Esophagus muscularis mucosa (tissue), 4 donors: ENCODE data around the gene ADK. TPM values are rescaled to one million over a fixed set of nuclear protein-coding genes. Genes with fewer than 3 reads are reported as not detected.

Experiments used
- DNase-seq: peaks from one replicate; pipeline ENCODE4 v3.0.0-alpha.2; 2017; ENCODE audit errors: extremely low spot score
- H3K27ac ChIP-seq, 4 donors: fragments of 200-600 bp; sonication (generic); replicated peaks in 1 of 4; 1 replicate in 3 of 4; 2 replicates in 1 of 4; pipeline ENCODE4 v1.5.1; 2016 to 2019; ENCODE audit warnings: mild to moderate bottlenecking in 1 of 4
- H3K27me3 ChIP-seq, 4 donors: fragments of 200-600 bp; sonication (generic); one replicate each; pipeline versions ENCODE4 v1.5.1 to v1.6.0; 2016 to 2019
- H3K36me3 ChIP-seq, 4 donors: fragments of 200-600 bp; sonication (generic); one replicate each; pipeline ENCODE4 v1.5.1; 2016 to 2019
- H3K4me1 ChIP-seq, 4 donors: fragments of 200-600 bp; sonication (generic); one replicate each; pipeline ENCODE4 v1.5.1; 2016 to 2019
- H3K4me3 ChIP-seq, 4 donors: fragments of 200-600 bp; sonication (generic); 1 replicate in 2 of 4; 2 replicates in 2 of 4; pipeline ENCODE4 v1.5.1; 2016 to 2019; ENCODE audit warnings: mild to moderate bottlenecking in 4 of 4, moderate library complexity in 1 of 4
- H3K9me3 ChIP-seq, 4 donors: fragments of 200-600 bp; sonication (generic); 1 replicate in 3 of 4; 2 replicates in 1 of 4; pipeline ENCODE4 v1.5.1; 2016 to 2019
- EP300 ChIP-seq: sonication (generic); formaldehyde crosslinking; IDR thresholded peaks from one replicate; pipeline ENCODE4 v1.6.1; 2017; ENCODE audit warnings: antibody characterized with exemption
- POLR2A ChIP-seq: fragments of 450-650 bp; IDR thresholded peaks from one replicate; pipeline ENCODE4 v1.6.1; 2017; ENCODE audit warnings: antibody characterized with exemption, moderate library complexity, mild to moderate bottlenecking, low read depth
- POLR2AphosphoS5 ChIP-seq, 2 donors: sonication (generic); formaldehyde crosslinking; IDR thresholded peaks; one replicate each; pipeline ENCODE4 v1.6.1; 2017; ENCODE audit warnings: antibody characterized with exemption in 2 of 2
- WGBS: methylation state at CpG from one replicate; pipeline ENCODE4 v1.1.5; 2018; 5-methylcytosine and 5-hydroxymethylcytosine counted together
- intact Hi-C: fragments of 100-400 bp; cut with DNase I; formaldehyde crosslinking; loops from one replicate; pipeline ENCODE4 v1.15.1; 2023
- total RNA-seq, 4 donors: library from RNA; depleted of rRNA; stranded (reverse); fragments of >200 nt; gene quantifications; one replicate each; pipeline versions ENCODE4 v1.1.0 to v1.2.1, GENCODE V29; 2016
- TF ChIP-seq, protein P1 (sequence below), 3 experiments: fragments of 200-600 bp in 2 of 3; fragments of 450-650 bp in 1 of 3; sonication (generic) in 2 of 3; IDR thresholded peaks; one replicate each; pipeline ENCODE4 v1.5.1; 2017 to 2019; ENCODE audit warnings: antibody characterized with exemption in 3 of 3, mild to moderate bottlenecking in 2 of 3, moderate library complexity in 1 of 3

The ADK gene
- total RNA-seq, 4 donors from 2014 or later = 20.2 to 23.3 (median 21.2) TPM

GRCh38 chr10:74642901-74643595 lies 492.0 kb downstream of the ADK start:
- H3K9me3 ChIP-seq = no peaks in the 10 kb centered on the region
- intact Hi-C loops = no loop called here
- WGBS = 98% methylated on average over 1 of the region's 1 CpG
- H3K27ac ChIP-seq = no peak overlapping the region
- no peak for DNase-seq
- no peak for TF ChIP-seq POLR2AphosphoS5 (IDR thresholded peaks at IDR 0.05)
- no peak for TF ChIP-seq POLR2A
- TF ChIP-seq, protein P1, sequence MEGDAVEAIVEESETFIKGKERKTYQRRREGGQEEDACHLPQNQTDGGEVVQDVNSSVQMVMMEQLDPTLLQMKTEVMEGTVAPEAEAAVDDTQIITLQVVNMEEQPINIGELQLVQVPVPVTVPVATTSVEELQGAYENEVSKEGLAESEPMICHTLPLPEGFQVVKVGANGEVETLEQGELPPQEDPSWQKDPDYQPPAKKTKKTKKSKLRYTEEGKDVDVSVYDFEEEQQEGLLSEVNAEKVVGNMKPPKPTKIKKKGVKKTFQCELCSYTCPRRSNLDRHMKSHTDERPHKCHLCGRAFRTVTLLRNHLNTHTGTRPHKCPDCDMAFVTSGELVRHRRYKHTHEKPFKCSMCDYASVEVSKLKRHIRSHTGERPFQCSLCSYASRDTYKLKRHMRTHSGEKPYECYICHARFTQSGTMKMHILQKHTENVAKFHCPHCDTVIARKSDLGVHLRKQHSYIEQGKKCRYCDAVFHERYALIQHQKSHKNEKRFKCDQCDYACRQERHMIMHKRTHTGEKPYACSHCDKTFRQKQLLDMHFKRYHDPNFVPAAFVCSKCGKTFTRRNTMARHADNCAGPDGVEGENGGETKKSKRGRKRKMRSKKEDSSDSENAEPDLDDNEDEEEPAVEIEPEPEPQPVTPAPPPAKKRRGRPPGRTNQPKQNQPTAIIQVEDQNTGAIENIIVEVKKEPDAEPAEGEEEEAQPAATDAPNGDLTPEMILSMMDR (IDR thresholded peaks at IDR 0.05) = no peak
- H3K27me3 ChIP-seq = no peaks in the 10 kb centered on the region
- H3K4me3 ChIP-seq = no peak overlapping the region
- peaks cover 6 to 13% (median 12%) of the 10 kb centered on the region in 4 donors for H3K4me1 ChIP-seq
- no peaks in the 10 kb centered on the region for H3K36me3 ChIP-seq

DNA sequence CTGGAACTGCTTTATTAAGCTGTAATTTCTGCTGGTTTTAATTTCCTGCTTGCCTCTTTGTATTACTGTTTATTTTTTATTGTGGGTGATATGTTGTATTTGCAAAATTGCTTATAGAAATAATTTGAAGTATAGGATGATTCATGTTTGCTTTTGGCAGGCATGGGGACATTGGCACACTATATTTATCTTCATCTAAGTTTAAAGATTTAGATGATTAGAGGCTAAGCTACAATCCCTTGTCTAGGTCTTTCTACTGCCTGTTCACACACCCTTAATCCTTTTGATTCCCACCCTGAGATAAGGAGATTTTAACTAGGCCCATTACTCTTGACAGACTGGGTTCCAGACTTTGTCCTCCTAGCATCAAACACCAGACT lies 492.6 kb downstream of the ADK start:
- H3K4me1 ChIP-seq = peaks cover 6 to 13% (median 12%) of the 10 kb centered on the region in 4 donors
- TF ChIP-seq POLR2A (no peak), EP300 (no peak), POLR2AphosphoS5 (IDR thresholded peaks at IDR 0.05) (no peak)
- TF ChIP-seq, protein P1 (IDR thresholded peaks at IDR 0.05) = no peak
- intact Hi-C loops = no loop called here

GRCh38 chr10:74644738-74645137 lies 493.7 kb downstream of the ADK start:
- Histone ChIP-seq H3K4me3 (no peak overlapping the region), H3K4me1 (peaks cover 6 to 13% (median 12%) of the 10 kb centered on the region in 4 donors), H3K36me3 (no peaks in the 10 kb centered on the region), H3K27ac (no peak overlapping the region), H3K9me3 (no peaks in the 10 kb centered on the region), H3K27me3 (no peaks in the 10 kb centered on the region)
- no peak for DNase-seq
- no peak for TF ChIP-seq EP300
- TF ChIP-seq, protein P1 (IDR thresholded peaks at IDR 0.05) = no peak
- intact Hi-C loops = no loop called here
- WGBS = 90% methylated on average over 2 of the region's 2 CpGs

More for the DNA sequence above, 492.6 kb downstream of the ADK start:
- Histone ChIP-seq H3K27me3 (no peaks in the 10 kb centered on the region), H3K36me3 (no peaks in the 10 kb centered on the region), H3K4me3 (no peak overlapping the region), H3K9me3 (no peaks in the 10 kb centered on the region), H3K27ac (no peak overlapping the region)
- DNase-seq = no peak

- Histone ChIP-seq H3K27ac (no peak overlapping the region), H3K4me3 (no peak overlapping the region), H3K36me3 (no peaks in the 10 kb centered on the region), H3K4me1 (peaks cover 2 to 4% (median 2%) of the 10 kb centered on the region in 4 donors), H3K27me3 (no peaks in the 10 kb centered on the region), H3K9me3 (no peaks in the 10 kb centered on the region)
- intact Hi-C loops = no loop called here
- TF ChIP-seq POLR2A = no peak
- no peak for TF ChIP-seq EP300
- TF ChIP-seq POLR2AphosphoS5 (IDR thresholded peaks at IDR 0.05) = no peak
- TF ChIP-seq, protein P1 (IDR thresholded peaks at IDR 0.05) = no peak
- no peak for DNase-seq
- WGBS = 100% methylated on average over 3 of the region's 3 CpGs
Observed at GRCh38 chr10:74645692-74646091, 494.7 kb downstream of the ADK start.

GRCh38 chr10:74650613-74651012 lies 499.6 kb downstream of the ADK start:
- intact Hi-C loops = no loop called here
- H3K27ac ChIP-seq = no peak overlapping the region

More at GRCh38 chr10:74650613-74651012, 499.6 kb downstream of the ADK start:
- 100% methylated on average over 1 of the region's 1 CpG for WGBS
- Histone ChIP-seq H3K4me3 (no peak overlapping the region), H3K9me3 (no peaks in the 10 kb centered on the region), H3K4me1 (no peaks in the 10 kb centered on the region), H3K36me3 (no peaks in the 10 kb centered on the region), H3K27me3 (no peaks in the 10 kb centered on the region)
- no peak for DNase-seq
- TF ChIP-seq EP300 = no peak
- TF ChIP-seq, protein P1 (IDR thresholded peaks at IDR 0.05) = no peak
- TF ChIP-seq POLR2AphosphoS5 (IDR thresholded peaks at IDR 0.05) = no peak
- TF ChIP-seq POLR2A = no peak
